ENCODE results near the gene COIL. TPM values are rescaled to one million over a fixed set of nuclear protein-coding genes. Genes with fewer than 3 reads are reported as not detected.

COIL gene
- total RNA-seq, 4 donors from 2014 or later, result 8.2 to 15.2 (median 10.0) TPM

DNA sequence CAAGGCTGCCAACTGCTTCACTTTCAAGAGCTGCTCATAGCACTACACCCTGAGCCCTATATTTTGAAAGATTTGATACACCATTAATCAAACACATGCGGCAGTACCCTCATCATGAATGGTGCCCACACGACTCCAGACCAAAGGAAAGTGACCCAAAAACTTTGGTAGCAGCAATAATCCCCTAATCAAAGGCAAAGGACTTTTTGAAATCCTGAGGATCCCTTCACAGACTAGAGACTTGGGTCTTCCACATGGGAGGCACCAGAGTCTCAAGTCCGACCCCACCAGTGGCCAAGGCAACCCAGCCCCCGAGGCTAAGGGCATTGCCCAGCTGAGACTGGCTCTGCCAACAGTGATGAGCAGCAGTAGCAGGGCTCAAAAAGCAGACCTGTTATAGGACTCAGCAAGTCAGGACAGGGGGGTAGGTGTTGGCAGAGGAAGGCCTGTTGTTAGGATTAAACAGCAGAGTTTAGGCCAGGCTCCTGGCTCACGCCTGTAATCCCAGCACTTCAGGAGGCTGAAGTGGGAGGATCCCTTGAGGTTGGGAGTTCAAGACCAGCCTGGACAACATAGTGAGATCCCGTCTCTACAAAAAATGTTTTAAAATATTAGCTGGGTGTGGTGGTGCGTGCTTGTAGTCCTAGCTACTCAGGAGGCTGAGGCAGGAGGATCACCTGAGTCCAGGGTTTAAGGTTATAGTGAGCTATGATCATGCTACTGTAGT is 50.2 kb downstream of the COIL start:
- TF ChIP-seq, protein P1, sequence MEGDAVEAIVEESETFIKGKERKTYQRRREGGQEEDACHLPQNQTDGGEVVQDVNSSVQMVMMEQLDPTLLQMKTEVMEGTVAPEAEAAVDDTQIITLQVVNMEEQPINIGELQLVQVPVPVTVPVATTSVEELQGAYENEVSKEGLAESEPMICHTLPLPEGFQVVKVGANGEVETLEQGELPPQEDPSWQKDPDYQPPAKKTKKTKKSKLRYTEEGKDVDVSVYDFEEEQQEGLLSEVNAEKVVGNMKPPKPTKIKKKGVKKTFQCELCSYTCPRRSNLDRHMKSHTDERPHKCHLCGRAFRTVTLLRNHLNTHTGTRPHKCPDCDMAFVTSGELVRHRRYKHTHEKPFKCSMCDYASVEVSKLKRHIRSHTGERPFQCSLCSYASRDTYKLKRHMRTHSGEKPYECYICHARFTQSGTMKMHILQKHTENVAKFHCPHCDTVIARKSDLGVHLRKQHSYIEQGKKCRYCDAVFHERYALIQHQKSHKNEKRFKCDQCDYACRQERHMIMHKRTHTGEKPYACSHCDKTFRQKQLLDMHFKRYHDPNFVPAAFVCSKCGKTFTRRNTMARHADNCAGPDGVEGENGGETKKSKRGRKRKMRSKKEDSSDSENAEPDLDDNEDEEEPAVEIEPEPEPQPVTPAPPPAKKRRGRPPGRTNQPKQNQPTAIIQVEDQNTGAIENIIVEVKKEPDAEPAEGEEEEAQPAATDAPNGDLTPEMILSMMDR (IDR thresholded peaks at IDR 0.05; ENCODE audit: low read depth), result no peak

DNA sequence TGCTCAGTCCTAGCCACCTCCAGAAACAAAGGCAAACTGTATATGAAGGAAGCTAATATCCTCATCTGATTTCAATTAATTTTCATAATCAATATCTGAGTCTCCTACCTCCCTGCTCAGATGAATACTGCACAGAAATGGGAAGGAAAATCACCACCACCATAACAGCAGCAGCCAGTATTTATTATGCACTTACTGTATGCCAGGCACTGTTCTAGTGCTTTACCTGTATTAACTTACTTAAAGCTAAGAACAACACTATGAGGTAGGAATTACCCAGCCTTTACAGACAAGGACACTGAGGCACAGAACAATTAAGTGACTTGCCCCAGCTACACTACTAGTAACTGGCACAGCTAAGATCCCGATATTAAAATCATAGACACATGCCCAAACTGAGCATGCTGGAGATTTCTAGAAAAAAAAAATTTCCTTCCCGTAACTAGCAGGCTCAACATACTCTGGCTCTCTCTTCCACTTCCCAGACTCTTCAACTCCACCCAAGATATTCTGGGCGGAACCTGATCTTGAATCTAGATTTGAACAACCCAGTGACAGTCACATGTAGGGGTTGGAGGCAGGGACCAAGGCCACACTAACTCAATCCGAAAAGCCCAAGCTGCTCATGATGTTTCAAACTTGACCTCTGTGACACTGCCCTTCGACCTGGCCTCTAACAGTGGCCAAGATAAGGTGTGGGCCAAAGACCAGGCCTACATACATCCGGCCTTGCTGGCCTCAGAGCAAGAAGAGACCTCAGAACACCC is 50.9 kb downstream of the COIL start:
- TF ChIP-seq, protein P1 (IDR thresholded peaks at IDR 0.05; ENCODE audit: low read depth), result no peak

DNA sequence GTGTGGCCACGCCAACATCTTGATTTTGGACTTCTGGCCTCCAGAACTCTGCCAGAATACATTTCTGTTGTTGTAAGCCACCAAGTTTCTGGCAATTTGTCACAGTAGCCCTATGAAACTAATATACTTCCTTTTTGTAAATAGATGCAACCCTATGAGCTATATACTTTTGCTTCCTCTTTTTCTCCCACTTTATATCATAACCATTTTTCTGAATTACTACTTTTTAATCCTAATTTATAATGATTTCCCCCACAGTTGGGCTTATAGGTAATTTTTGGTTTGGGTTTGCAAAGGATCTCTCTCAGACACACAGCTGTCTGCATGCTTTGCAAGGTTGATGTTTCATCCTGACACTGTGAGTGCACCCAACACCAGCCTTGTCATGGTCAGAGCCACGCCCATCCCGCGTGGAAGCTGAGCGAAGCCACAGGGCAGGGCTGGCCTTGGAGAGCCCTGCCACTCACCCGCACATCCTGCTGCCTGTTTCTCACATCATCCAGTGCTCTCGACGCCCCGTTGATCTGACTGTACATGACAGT is 52.8 kb downstream of the COIL start:
- TF ChIP-seq, protein P1 (IDR thresholded peaks at IDR 0.05; ENCODE audit: low read depth), result no peak

DNA sequence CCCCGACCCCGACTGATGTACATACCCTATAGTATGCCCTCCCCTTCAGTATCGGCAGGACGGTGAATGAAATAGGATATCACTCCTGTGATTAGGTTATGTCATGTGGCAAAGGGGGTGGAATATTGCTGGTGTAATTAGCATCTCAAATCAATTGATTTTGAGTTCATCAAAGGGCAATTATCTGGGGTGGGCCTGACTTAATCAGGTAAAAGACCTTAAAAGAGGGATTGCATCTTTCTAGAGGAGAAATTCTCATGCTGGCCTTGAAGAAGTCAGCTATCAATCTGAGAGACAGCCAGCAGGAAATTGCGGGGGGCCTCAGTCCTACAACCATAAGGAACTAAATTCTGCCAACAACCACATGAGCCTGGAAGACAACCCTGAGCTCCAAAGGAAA is 57.3 kb downstream of the COIL start:
- TF ChIP-seq, protein P1 (IDR thresholded peaks at IDR 0.05; ENCODE audit: low read depth), result no peak

DNA sequence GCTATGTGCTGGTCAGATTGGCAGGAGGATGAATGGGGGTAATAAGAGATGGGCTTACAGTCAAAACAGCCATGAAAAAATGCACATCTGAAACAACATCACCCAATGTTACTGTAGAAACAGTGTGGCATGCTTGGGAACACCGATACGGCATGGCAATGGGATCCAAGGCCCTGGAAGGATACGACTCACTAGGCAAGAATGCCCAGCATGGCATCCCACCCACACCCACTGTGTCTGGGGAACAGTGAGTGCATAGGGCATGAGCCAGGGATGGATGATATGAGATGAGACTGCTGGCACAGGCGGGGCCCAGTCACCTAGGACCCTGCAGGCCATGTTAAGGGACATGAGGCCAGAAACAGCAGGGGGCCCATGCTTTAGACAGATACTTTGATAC is 58.5 kb downstream of the COIL start:
- TF ChIP-seq, protein P1 (IDR thresholded peaks at IDR 0.05; ENCODE audit: low read depth), result no peak

DNA sequence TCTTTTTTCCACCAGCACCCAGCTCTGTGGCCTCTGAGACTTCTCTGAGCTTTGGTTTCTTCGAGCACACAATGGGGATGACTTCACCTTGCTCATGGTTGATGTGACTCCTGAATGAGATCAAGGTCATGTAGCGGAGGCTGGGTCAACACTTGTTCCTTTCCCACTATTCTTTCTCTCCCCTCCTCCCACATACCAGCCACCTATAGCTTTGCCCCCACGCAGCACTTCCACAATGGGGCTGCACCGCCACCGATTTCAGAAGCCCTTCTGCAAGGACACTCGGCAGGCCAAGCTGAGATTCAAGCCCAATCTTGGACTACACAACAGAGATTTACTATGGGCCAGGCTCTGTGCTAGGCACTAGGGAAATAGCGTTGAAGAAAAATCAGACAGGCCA is 61.4 kb downstream of the COIL start:
- TF ChIP-seq, protein P1 (IDR thresholded peaks at IDR 0.05; ENCODE audit: low read depth), result no peak

DNA sequence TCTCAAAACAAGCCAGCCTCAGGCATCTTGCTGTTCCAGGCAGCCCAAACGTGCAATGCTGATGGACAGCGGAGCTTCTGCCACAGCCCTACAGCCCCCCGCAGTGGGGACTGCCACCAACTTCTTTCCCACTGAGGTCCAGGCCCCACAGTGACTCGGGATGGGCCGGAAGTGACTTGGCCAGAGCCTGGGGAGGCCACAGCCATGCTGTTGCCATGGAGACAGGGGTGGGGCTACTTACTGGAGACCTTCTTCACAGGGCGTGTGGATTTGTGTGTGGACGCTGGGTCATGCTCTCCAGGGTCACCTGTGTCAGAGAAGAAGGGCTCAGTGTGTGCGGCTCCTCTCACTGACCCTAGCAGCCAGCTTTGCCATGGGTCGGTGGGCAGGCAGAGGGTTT is 62.0 kb downstream of the COIL start:
- TF ChIP-seq, protein P1 (IDR thresholded peaks at IDR 0.05; ENCODE audit: low read depth), result no peak

Data from subcutaneous adipose tissue (tissue), 4 donors.